Spinal cord (tissue), 10 donors: Measurements from ENCODE around the gene FAM3D. TPM values are rescaled to one million over a fixed set of nuclear protein-coding genes. Genes with fewer than 3 reads are reported as not detected.

ENCODE experiments used
- DNase-seq, 6 donors: peaks; one replicate each; pipeline versions ENCODE4 v3.0.0 to v3.0.0-alpha.2; 2013 to 2015; ENCODE audit warnings: low spot score in 6 of 6, low read depth in 4 of 6
- H3K27ac ChIP-seq: one replicate; pipeline ENCODE4 v1.5.1; 2013; ENCODE audit warnings: low read depth, low read length, control low read depth
- H3K27me3 ChIP-seq: one replicate; pipeline ENCODE4 v1.6.1; 2013; ENCODE audit warnings: low read length; ENCODE audit not compliant: control insufficient read depth, insufficient read depth
- H3K36me3 ChIP-seq: one replicate; pipeline ENCODE4 v1.6.1; 2013; ENCODE audit warnings: low read length; ENCODE audit not compliant: control insufficient read depth, insufficient read depth
- H3K4me1 ChIP-seq: one replicate; pipeline ENCODE4 v1.6.1; 2013; ENCODE audit warnings: low read length; ENCODE audit not compliant: control insufficient read depth, insufficient read depth
- H3K4me3 ChIP-seq: one replicate; pipeline ENCODE4 v1.5.1; 2013; ENCODE audit warnings: low read depth, low read length, control low read depth
- H3K9me3 ChIP-seq: one replicate; pipeline ENCODE4 v1.6.1; 2013; ENCODE audit warnings: low read length; ENCODE audit not compliant: control insufficient read depth, insufficient read depth
- WGBS: methylation state at CpG from one replicate; pipeline ENCODE4 v1.1.5; 2013; ENCODE audit warnings: missing lambda C conversion rate; ENCODE audit not compliant: insufficient coverage; 5-methylcytosine and 5-hydroxymethylcytosine counted together
- polyA plus RNA-seq, 2 donors: library from polyadenylated mRNA; unstranded; fragments of 120-200 nt; gene quantifications; one replicate each; pipeline ENCODE4 v1.2.1, GENCODE V29; 2013; ENCODE audit not compliant: insufficient read length in 2 of 2
- total RNA-seq, 2 donors: library from RNA; depleted of rRNA in 1 of 2; stranded (reverse); fragments of 120-200 nt in 1 of 2; fragments of >200 nt in 1 of 2; gene quantifications; one replicate each; pipeline versions ENCODE4 v1.2.3 to v1.2.4, GENCODE V29; 2013 to 2014
- donor health status: healthy.

Gene FAM3D
- total and polyA plus RNA-seq, 4 donors: 0.17 to 0.39 (median 0.20) TPM; not detected in 1

DNA sequence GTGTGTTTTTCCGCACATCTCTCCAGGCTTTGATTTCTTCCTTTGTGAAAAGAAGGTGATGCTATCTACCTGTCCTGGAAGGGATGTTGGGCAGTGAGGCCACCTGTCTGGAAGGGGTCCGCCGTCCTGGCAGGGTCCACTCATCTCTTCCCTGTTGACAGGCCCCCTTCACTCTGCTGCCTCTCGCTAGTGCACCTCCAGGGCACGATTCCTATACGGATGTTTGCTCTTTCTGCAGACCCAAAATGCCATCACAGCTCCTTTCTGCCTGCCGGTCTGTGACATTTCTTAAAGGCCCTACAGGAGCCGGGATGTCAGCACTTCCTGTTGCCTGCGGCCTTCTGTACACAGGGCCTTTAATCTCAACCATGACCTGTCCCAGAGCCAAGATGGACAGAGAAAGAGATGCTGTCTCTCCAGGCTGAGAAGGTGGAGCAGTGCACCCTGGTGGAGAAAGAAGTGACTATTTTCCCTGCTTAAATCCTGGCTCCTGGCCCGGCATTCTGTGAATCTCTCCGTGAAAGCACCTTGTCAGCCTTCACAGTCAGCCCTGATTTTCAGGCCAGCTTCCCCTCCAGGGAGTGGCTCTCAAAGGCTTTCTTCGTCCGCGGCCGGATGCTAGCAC, 7.4 kb downstream of the FAM3D start:
- Histone ChIP-seq H3K9me3 (no peaks in the 10 kb centered on the region), H3K4me3 (no peak overlapping the region), H3K36me3 (no peaks in the 10 kb centered on the region), H3K27ac (no peak overlapping the region), H3K27me3 (no peaks in the 10 kb centered on the region), H3K4me1 (no peaks in the 10 kb centered on the region)
- peak in 2 of 6 donors; percentile 48 to 60 for DNase-seq
- 51% methylated on average over 8 of the region's 15 CpGs for WGBS

DNA sequence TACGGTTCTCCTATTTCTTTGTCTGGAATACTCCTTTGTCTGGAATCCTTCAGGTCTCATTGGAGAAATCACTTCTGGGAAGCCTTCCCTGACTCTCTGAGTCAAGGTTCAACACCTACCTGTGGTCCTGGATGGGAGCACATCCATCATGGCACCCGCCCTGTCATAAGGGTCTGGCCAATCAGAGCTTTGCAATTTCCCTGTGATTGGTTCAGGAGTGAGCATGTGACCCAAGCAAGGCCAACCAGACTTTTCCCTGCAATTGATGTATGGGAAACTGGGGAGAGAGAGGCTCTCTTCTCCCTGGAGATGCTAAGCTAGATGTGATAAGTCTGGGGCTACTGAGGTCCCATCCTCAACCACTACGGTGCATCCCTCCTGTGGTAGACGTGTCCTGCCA, 8.1 kb downstream of the FAM3D start:
- Histone ChIP-seq H3K4me3 (no peak overlapping the region), H3K27me3 (no peaks in the 10 kb centered on the region)
- 100% methylated on average over 2 of the region's 4 CpGs for WGBS

GRCh38 chr3:58657571-58658141, 8.9 kb downstream of the FAM3D start:
- Histone ChIP-seq H3K4me1 (no peaks in the 10 kb centered on the region), H3K9me3 (no peaks in the 10 kb centered on the region), H3K27me3 (no peaks in the 10 kb centered on the region), H3K4me3 (no peak overlapping the region), H3K36me3 (no peaks in the 10 kb centered on the region), H3K27ac (no peak overlapping the region)
- DNase-seq: no peak
- WGBS: 91% methylated on average over 5 of the region's 8 CpGs

More for the DNA sequence above, 8.1 kb downstream of the FAM3D start:
- no peaks in the 10 kb centered on the region for H3K36me3 ChIP-seq
- DNase-seq: no peak
- H3K9me3 ChIP-seq: no peaks in the 10 kb centered on the region
- H3K27ac ChIP-seq: no peak overlapping the region
- no peaks in the 10 kb centered on the region for H3K4me1 ChIP-seq

DNA sequence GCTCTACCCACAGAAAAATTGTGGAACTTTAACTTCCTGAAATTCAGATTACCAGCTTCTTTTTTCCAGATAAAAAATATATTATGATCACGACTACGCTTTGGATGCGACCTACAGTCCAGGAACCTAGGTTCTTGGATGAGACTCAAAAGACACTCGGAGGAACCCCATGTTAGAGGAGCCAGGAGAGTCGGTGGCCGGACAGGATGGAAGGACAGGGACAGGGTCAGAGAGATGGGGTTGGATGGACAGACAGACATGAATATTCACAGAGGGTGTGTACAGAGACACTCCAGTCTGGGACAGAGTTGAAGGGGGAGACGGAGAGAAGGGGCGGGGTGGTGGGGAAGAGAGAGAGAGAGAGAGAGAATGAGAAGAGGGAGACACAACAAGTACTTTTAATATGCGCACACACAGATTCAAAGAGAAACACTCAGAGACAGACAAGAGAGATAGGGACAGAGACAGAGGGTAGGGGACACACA, 9.5 kb downstream of the FAM3D start:
- Histone ChIP-seq H3K27me3 (no peaks in the 10 kb centered on the region), H3K27ac (no peak overlapping the region), H3K36me3 (no peaks in the 10 kb centered on the region), H3K4me3 (no peak overlapping the region), H3K4me1 (no peaks in the 10 kb centered on the region), H3K9me3 (no peaks in the 10 kb centered on the region)
- no peak for DNase-seq
- 82% methylated on average over 9 of the region's 9 CpGs for WGBS

DNA sequence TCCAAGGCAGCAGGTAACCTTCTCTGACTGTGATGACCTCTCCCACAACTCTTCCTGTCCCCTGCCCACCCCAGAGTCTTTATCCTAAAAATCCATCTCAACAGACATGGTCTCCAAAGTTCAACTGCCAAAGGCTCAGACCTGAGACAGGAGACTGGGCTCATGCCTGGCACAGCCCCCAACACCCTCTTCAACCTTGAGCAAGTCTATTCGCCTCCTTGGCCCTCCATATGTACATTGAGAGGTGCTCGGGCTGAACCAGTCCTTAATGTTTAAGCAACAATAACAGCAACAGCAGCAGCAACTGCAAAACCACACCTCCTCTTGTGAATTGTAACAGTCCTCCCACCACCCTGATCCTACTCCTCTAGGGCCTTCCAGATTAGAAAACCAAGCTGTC, 9.9 kb downstream of the FAM3D start:
- no peaks in the 10 kb centered on the region for H3K36me3 ChIP-seq
- H3K9me3 ChIP-seq: no peaks in the 10 kb centered on the region
- H3K27me3 ChIP-seq: no peaks in the 10 kb centered on the region
- no peaks in the 10 kb centered on the region for H3K4me1 ChIP-seq
- DNase-seq: no peak
- no peak overlapping the region for H3K27ac ChIP-seq
- no peak overlapping the region for H3K4me3 ChIP-seq
- WGBS: 96% methylated on average over 2 of the region's 2 CpGs

DNA sequence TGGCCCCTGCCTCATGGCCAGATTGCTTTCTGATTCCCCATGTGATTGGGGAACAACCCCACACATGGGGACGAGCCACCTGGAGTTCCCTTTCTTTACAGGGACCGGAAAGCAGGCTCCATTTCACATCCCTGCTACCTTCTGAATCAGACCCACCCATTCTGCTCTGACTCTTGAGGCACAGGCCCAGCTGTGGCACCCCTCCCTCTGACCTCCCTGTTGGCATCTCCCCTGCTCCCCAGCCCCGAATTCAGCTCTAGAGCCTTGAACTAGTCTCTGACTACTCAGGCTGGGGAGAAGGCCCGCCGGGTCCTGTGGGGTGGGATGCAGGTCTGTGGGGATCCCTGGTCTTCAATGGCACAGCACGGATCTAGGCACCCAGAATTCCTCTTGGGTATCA, 12.1 kb downstream of the FAM3D start:
- no peak overlapping the region for H3K4me3 ChIP-seq
- DNase-seq: no peak
- no peaks in the 10 kb centered on the region for H3K27me3 ChIP-seq
- H3K36me3 ChIP-seq: no peaks in the 10 kb centered on the region
- WGBS: 91% methylated on average over 5 of the region's 6 CpGs
- H3K27ac ChIP-seq: no peak overlapping the region
- no peaks in the 10 kb centered on the region for H3K9me3 ChIP-seq
- H3K4me1 ChIP-seq: no peaks in the 10 kb centered on the region

DNA sequence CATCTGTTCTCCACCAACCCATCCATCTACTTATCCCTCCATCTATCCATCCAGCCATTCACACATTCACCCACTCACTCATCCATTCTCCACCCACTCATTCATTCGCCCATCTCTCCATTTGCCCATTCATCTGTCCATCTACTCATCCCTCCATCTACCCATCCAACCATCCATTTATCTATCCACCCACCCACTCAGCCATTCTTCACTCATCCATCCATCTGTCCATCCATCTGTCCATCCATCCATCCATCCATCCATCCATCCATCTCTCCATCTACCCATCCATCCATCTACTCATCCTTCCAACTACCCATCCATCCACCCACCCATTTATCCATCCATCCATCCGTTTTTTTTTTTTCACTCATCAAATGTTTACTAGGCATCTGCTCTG, 13.9 kb downstream of the FAM3D start:
- no peak for DNase-seq
- no peak overlapping the region for H3K4me3 ChIP-seq
- H3K36me3 ChIP-seq: no peaks in the 10 kb centered on the region
- 83% methylated on average over 2 of the region's 2 CpGs for WGBS
- no peak overlapping the region for H3K27ac ChIP-seq
- no peaks in the 10 kb centered on the region for H3K4me1 ChIP-seq
- H3K27me3 ChIP-seq: no peaks in the 10 kb centered on the region
- H3K9me3 ChIP-seq: no peaks in the 10 kb centered on the region

DNA sequence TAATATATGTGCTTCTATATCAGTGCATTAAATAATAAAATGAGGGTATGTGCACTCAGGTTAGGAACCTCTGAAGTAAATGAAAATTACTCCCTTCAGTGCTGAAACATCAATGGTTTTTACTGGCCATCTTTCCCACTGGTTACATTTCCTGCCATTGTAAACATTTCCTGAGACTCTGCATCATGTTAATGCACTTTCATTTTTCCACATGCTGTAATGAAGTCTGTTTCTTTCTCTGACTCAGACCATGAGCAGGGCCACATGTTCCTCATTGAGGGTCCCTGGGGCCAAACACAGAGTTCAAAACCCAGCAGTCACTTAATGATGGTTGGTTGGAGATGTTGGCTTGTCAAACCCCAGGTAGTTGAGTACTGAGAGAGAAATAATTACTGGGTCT, 15.3 kb downstream of the FAM3D start:
- no peaks in the 10 kb centered on the region for H3K27me3 ChIP-seq

DNA sequence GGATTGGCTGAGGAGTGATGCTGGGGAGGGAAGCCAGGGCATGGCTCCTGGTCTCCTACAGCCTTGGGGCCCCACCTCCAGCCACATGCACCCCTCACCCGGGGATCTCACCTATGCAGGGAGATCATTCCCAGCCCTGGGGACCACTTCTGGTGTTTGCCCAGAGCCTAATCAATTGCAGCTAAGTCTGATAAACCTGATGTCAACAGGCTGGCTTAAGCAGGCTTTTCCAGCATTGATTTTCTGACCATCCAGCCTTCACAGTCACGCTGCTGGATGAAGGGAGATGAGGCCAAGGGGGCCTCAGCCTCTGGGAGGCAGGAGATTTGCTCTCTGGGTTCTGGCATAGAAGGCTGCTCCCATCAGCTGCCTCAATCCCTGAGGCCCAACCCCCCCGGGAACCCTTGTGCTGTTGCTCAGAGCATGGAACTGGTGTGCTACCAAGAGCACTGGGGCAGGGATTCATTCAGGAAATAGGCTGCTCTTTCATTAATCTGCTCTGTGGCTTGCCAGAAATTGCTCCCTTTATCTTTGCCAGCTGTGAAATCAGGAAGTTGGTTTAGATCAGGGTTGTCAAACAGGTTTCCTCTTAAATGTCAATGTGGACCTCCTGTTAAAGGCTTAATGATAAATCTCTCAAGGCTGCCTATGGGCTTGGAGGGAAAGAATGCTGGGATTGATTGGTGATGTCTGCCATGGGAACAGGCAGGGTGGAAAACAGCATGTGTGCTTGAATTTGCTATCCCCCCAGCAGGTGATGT, 19.0 kb downstream of the FAM3D start:
- WGBS: 78% methylated on average over 3 of the region's 3 CpGs
- DNase-seq: no peak
- H3K27me3 ChIP-seq: no peaks in the 10 kb centered on the region
- H3K4me3 ChIP-seq: no peak overlapping the region
- peaks cover 4% of the 10 kb centered on the region for H3K4me1 ChIP-seq
- H3K36me3 ChIP-seq: no peaks in the 10 kb centered on the region
- no peak overlapping the region for H3K27ac ChIP-seq
- no peaks in the 10 kb centered on the region for H3K9me3 ChIP-seq

More for the DNA sequence above, 15.3 kb downstream of the FAM3D start:
- H3K36me3 ChIP-seq: no peaks in the 10 kb centered on the region
- peaks cover 4% of the 10 kb centered on the region for H3K4me1 ChIP-seq
- peak in 1 of 6 donors; percentile 33 for DNase-seq
- H3K9me3 ChIP-seq: no peaks in the 10 kb centered on the region
- H3K4me3 ChIP-seq: no peak overlapping the region
- no peak overlapping the region for H3K27ac ChIP-seq
